Stimulated activated CD8-positive, alpha-beta memory T cell treated with anti-CD3 and anti-CD28 coated beads, Interleukin-12 subunit alpha, Interleukin-12 subunit beta, amount 100 ng/mL, for 4 hours (primary cell): ENCODE data around the gene PRTN3.
"Not testable (repeated sequence)": the region's sequence is repeated elsewhere in the genome, so short reads cannot be mapped to it uniquely, and the experiment has no call there.

Source experiments
- DNase-seq: peaks from one replicate; pipeline ENCODE4 v3.0.0-alpha.2; 2020; ENCODE audit warnings: low read depth

PRTN3 gene

DNA sequence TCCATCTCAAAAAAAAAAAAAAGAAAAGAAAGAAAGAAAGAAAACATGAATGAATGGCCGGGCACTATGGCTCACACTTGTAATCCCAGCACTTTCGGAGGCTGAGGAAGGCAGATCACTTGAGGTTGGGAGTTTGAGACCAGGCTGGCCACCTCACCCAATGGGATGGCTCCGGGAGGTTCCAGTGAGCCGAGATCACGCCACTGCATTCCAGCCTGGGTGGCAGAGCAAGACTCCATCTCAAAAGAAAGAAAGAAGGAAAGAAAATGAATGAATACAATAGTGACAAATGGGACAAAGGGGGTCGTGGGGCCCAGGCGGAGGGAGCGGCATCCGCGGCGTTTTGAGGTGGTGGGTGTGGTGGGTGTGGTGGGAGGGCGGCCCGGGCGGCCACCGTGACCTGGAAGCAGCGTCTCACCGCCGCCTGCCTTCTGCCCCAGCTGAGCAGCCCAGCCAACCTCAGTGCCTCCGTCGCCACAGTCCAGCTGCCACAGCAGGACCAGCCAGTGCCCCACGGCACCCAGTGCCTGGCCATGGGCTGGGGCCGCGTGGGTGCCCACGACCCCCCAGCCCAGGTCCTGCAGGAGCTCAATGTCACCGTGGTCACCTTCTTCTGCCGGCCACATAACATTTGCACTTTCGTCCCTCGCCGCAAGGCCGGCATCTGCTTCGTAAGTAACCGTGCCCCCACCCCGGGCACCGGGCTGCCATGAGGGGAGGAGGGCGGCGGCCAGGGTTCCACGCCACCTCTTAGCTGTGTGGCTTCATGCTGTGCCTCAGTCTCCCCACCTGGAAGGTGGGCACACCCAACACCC, 5.1 kb downstream of the PRTN3 start:
- DNase-seq: no peak

DNA sequence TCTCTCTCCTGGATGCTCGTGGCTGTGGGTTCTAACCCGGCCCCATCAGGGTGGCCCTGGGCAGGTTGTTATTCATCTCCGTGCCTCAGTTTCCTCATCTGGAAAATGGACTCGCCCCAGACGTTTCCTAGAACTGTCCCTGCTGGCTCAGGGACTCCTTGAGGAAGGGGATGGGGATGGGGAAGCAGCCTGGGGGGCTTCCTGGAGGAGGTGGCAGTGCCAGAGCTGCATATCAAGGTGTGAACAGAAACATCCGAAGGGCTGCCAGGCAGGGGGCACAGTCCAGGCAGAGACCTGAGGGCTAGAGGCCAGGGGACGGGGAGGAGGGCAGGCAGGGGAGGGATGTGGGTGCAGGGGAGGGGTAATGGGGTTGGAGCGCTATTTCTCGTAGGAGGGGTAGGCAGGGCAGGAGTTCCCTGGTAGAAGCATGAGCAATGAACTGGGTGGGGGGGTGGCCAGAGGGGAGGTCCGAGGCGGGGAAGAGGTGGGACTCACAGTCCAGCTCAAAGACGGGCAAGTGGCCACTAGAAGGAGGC, 7.7 kb downstream of the PRTN3 start:
- no peak for DNase-seq

DNA sequence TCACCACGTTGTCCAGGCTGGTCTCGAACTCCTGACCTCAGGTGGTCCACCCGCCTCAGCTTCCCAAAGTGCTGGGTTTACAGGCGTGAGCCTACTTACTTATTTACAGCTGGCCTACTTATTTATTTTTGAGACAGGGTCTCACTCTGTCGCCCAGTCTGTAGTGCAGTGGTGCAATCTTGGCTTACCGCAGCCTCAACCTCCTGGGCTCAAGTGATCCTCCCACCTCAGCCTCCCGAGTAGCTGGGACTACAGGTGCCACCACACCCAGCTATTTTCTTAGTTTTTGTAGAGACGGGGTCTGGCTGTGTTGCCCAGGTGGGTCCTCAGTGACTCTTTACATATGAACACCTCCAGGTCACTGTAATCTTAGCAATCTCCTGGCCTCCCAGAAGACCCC, 8.4 kb downstream of the PRTN3 start:
- not testable (repeated sequence) for DNase-seq

- DNase-seq: no peak
Measured at GRCh38 chr19:850221-850978, 9.6 kb downstream of the PRTN3 start.

DNA sequence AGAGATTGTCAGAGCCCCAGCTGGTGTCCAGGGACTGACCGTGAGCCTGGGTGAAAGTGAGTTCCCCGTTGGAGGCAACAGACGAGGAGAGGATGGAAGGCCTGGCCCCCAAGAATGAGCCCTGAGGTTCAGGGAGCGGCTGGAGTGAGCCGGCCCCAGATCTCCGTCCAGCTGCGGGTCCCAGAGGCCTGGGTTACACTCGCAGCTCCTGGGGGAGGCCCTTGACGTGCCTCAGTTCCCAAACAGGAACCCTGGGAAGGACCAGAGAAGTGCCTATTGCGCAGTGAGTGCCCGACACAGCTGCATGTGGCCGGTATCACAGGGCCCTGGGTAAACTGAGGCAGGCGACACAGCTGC, 10.2 kb downstream of the PRTN3 start:
- no peak for DNase-seq

GRCh38 chr19:852136-853013, 11.6 kb downstream of the PRTN3 start, which contains the start of gene ELANE:
Gene ELANE (plus strand): TSS chr19:852303. CDS start chr19:852329, 26 bp downstream.
- DNase-seq: no peak

GRCh38 chr19:853014-853585, 12.3 kb downstream of the PRTN3 start:
- DNase-seq: no peak

DNA sequence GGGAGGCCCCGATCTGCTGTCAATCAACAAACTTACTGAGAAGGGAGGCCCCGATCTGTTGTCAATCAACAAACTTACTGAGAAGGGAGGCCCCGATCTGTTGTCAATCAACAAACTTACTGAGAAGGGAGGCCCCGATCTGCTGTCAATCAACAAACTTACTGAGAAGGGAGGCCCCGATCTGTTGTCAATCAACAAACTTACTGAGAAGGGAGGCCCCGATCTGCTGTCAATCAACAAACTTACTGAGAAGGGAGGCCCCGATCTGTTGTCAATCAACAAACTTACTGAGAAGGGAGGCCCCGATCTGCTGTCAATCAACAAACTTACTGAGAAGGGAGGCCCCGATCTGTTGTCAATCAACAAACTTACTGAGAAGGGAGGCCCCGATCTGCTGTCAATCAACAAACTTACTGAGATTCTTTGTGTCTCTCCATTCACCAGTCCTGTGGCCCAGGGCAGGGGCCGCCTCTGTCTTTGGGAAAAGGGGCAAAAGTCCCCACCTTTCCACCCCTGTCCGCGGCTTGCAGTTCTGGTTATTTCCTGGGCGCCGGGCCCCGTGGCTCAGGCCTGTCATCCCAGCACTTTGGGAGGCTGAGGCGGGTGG, 12.9 kb downstream of the PRTN3 start:
- DNase-seq: not testable (repeated sequence)

- DNase-seq: no peak
Measured at GRCh38 chr19:854549-854948, 13.8 kb downstream of the PRTN3 start.

GRCh38 chr19:855142-855541, 14.3 kb downstream of the PRTN3 start:
- no peak for DNase-seq

GRCh38 chr19:855566-856120, 14.8 kb downstream of the PRTN3 start:
- DNase-seq: no peak

GRCh38 chr19:858284-858683, 17.5 kb downstream of the PRTN3 start:
- no peak for DNase-seq

DNA sequence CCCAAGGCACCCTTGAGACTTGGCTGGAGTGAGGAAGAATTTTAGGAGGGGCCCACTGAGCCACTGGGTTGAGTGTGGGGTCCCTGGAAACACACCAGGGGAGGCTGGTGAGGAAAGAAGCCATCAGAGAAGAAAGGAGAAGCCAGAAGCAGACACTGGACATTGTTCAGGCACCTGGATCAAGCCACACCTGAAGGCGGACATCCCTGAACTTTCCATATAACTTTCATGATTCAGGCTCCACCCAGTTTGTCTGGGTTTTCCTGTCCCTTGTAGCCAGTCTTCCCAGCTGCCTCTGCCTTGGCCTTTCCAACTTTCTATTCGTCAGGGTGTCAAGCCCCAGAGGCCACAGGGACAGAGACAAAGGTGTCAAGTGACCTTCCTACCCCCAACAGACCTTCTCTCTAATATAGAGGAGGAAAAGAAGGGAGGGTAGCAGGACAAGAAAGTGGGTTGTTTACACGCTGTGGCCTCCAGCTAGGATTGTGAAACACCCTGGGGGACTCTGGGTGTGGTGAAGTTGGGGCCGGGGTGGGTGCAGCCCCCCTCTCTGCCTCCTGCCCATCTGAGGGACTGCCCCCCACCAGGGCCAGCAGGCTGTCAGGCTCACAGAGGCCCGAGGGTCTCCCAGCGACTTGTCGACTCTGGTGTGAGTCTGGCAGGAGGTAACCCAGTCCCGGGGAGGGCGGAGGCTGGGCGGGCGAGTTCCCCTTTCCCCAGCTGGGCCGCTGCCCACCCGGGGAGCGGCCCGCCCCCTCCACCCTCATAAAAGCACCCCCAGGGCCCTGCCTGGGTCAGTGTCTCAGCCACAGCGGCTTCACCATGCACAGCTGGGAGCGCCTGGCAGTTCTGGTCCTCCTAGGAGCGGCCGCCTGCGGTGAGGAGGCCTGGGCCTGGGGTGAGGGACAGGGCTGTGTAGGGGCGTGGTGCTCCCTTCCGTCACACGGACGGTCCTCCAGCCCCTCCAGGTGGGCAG, 18.4 kb downstream of the PRTN3 start, which contains the start of gene CFD:
Gene CFD, plus strand, starts transcription at position 797 of the 976 bp plus-strand sequence. Its CDS starts 26 bp downstream, at position 823.
- DNase-seq: no peak

GRCh38 chr19:861141-861755, 20.4 kb downstream of the PRTN3 start:
- DNase-seq: no peak

DNA sequence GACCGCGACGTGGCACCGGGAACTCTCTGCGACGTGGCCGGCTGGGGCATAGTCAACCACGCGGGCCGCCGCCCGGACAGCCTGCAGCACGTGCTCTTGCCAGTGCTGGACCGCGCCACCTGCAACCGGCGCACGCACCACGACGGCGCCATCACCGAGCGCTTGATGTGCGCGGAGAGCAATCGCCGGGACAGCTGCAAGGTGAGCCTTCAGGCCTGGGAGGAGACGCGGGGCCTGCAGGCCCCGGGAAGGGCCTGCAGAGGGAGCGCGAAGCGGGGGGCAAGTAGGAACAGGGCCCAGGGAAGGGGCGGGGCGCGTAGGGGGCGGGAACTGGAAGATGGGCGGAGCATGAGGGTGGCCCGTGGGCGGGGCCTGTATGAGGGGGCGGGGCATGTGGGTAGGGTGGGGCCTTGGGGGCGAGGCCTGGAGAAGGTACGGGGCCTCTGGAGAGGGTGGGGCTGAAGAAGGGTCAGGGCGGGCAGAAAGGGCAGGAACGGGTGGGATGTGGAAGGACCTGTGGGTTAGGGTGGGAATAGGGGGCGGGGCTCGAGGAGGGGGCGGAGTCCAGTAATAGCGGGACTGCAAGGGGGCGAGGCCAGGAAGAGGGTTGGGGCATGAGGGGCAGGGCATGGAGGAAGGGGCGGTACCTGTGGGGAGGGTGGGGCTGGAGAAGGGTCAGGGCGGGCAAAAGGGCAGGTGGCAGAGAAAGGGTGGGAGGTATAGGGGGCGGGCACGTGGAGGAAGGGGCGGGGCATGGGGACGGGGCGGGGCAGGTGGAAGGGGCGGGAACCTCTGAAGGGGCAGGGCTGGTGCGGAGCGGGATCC, 21.2 kb downstream of the PRTN3 start:
- peak; percentile 44 for DNase-seq

DNA sequence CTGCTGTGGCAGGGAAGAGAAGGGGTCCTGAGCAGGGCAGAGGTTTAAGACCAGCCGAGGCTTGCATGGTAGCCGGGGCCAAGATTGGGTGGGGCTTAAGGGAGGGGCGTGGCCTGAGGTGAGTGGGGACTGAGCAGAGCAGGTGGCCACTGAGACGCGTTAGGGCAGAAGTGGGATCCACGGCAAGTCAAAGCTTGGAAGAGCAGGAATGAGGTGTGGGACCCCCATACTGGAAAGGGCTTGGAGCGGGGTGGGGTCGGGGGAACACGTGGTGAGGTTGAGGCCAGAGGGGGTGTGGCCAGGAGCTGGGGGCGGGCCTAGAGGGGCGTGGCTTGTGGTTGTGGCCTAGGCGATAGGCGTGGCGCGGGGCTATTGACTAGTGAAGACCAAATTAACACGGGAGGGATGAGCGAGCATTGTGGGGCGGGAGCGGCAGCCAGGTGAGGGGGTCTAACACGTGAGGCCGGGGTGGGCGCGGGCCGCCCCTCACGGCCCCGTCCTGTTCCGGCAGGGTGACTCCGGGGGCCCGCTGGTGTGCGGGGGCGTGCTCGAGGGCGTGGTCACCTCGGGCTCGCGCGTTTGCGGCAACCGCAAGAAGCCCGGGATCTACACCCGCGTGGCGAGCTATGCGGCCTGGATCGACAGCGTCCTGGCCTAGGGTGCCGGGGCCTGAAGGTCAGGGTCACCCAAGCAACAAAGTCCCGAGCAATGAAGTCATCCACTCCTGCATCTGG, 21.9 kb downstream of the PRTN3 start:
- peak; percentile 49 for DNase-seq

GRCh38 chr19:863315-863620, 22.5 kb downstream of the PRTN3 start:
- no peak for DNase-seq
